Measurements from ENCODE around the gene TES.

GRCh38 chr7:116176226-116176625 is 34.1 kb upstream of the TES start:
- TF ChIP-seq CTCF (IDR thresholded peaks at IDR 0.05) (no peak), POLR2A (IDR thresholded peaks at IDR 0.05) (no peak)
